ENCODE data around the gene PYGO2. TPM values are rescaled to one million over a fixed set of nuclear protein-coding genes. Genes with fewer than 3 reads are reported as not detected.

Gene PYGO2
- polyA plus RNA-seq, 1 donor (not counting 4 experiments of a cell fraction or from before 2014, with no cell fraction given), result 15.1 TPM

GRCh38 chr1:154936555-154937084 is 25.0 kb downstream of the PYGO2 start, which contains the start of gene PMVK:
PMVK (minus strand) TSS chr1:154936719; CDS start chr1:154936685, 34 bp downstream.
- Histone ChIP-seq H3K4me3 (ENCODE audit: control insufficient read depth in 2 of 3, extremely low read depth in 1 of 3, insufficient read depth in 2 of 3, low read depth in 1 of 3, low read length in 3 of 3) (peak within 1 kb of the TSS; percentile 57 to 85 (median 80)), H3K79me2 (ENCODE audit: control insufficient read depth, insufficient read depth, low read length) (no peaks in the 10 kb centered on the region), H3K9ac (ENCODE audit: control insufficient read depth, extremely low read depth, insufficient read depth, low read length) (peak within 1 kb of the TSS; percentile 99), H3K4me2 (ENCODE audit: control insufficient read depth, extremely low read depth, insufficient read depth, low read depth, low read length) (peak within 1 kb of the TSS; percentile 96), H3K9me3 (ENCODE audit: control insufficient read depth, low read depth, low read length) (no peaks in the 10 kb centered on the region), H4K20me1 (ENCODE audit: control insufficient read depth, extremely low read depth, insufficient read depth, low read length) (no peaks in the 10 kb centered on the region), H3K4me1 (ENCODE audit: control insufficient read depth, extremely low read depth, insufficient read depth, low read length) (peaks cover 31% of the 10 kb centered on the region), H3K27ac (ENCODE audit: control insufficient read depth, insufficient read depth, low read length) (peak within 1 kb of the TSS; percentile 100), H3K36me3 (ENCODE audit: control insufficient read depth in 2 of 2, extremely low read depth in 1 of 2, insufficient read depth in 2 of 2, low read length in 2 of 2) (no peaks in the 10 kb centered on the region), H3K27me3 (ENCODE audit: control insufficient read depth, extremely low read depth, insufficient read depth, low read length) (no peaks in the 10 kb centered on the region), H2AFZ (ENCODE audit: control insufficient read depth, low read length) (peak within 1 kb of the TSS; percentile 99), H3K9me1 (ENCODE audit: control insufficient read depth, extremely low read depth, insufficient read depth, low read length) (no peaks in the 10 kb centered on the region)
- dilution Hi-C loops (cut with MboI; ENCODE audit: extremely low pct_ligation_motif_present, low sequenced_read_pairs), result no loop called here
- DNase-seq (ENCODE audit: low read depth, low spot score) (peak; percentile 79), FAIRE-seq (peak; percentile 9)
- TF ChIP-seq CTCF (optimal IDR thresholded peaks at IDR 0.05 in 1 of 3, IDR thresholded peaks at IDR 0.05 in 1 of 3, conservative IDR thresholded peaks at IDR 0.05 in 1 of 3; ENCODE audit: extremely low read depth in 1 of 3, insufficient read depth in 2 of 3, low read length in 3 of 3), result peak; percentile 18 to 72 (median 26)
- TF ChIP-seq EZH2 (IDR thresholded peaks at IDR 0.05; ENCODE audit: low read length), result no peak

- peak overlapping the region; percentile 57 to 85 (median 80) for H3K4me3 ChIP-seq (ENCODE audit: control insufficient read depth in 2 of 3, extremely low read depth in 1 of 3, insufficient read depth in 2 of 3, low read depth in 1 of 3, low read length in 3 of 3)
- TF ChIP-seq CTCF (optimal IDR thresholded peaks at IDR 0.05 in 1 of 3, IDR thresholded peaks at IDR 0.05 in 1 of 3, conservative IDR thresholded peaks at IDR 0.05 in 1 of 3; ENCODE audit: extremely low read depth in 1 of 3, insufficient read depth in 2 of 3, low read length in 3 of 3), result no peak
- TF ChIP-seq EZH2 (IDR thresholded peaks at IDR 0.05; ENCODE audit: low read length), result no peak
- H3K27ac ChIP-seq (ENCODE audit: control insufficient read depth, insufficient read depth, low read length), result peak overlapping the region; percentile 100
- H3K79me2 ChIP-seq (ENCODE audit: control insufficient read depth, insufficient read depth, low read length), result no peaks in the 10 kb centered on the region
- peak overlapping the region; percentile 99 for H2AFZ ChIP-seq (ENCODE audit: control insufficient read depth, low read length)
- no peaks in the 10 kb centered on the region for H3K27me3 ChIP-seq (ENCODE audit: control insufficient read depth, extremely low read depth, insufficient read depth, low read length)
- dilution Hi-C loops (cut with MboI; ENCODE audit: extremely low pct_ligation_motif_present, low sequenced_read_pairs), result no loop called here
- H3K9ac ChIP-seq (ENCODE audit: control insufficient read depth, extremely low read depth, insufficient read depth, low read length), result peak overlapping the region; percentile 99
- peaks cover 32% of the 10 kb centered on the region for H3K4me1 ChIP-seq (ENCODE audit: control insufficient read depth, extremely low read depth, insufficient read depth, low read length)
- H3K9me3 ChIP-seq (ENCODE audit: control insufficient read depth, low read depth, low read length), result no peaks in the 10 kb centered on the region
- H3K36me3 ChIP-seq (ENCODE audit: control insufficient read depth in 2 of 2, extremely low read depth in 1 of 2, insufficient read depth in 2 of 2, low read length in 2 of 2), result no peaks in the 10 kb centered on the region
- FAIRE-seq, result no peak
- no peak for DNase-seq (ENCODE audit: low read depth, low spot score)
- no peaks in the 10 kb centered on the region for H3K9me1 ChIP-seq (ENCODE audit: control insufficient read depth, extremely low read depth, insufficient read depth, low read length)
- H3K4me2 ChIP-seq (ENCODE audit: control insufficient read depth, extremely low read depth, insufficient read depth, low read depth, low read length), result peak overlapping the region; percentile 96
- H4K20me1 ChIP-seq (ENCODE audit: control insufficient read depth, extremely low read depth, insufficient read depth, low read length), result no peaks in the 10 kb centered on the region
Observed at GRCh38 chr1:154935749-154936554, 25.6 kb downstream of the PYGO2 start.
